Activated effector memory CD4-positive, alpha-beta T cell treated with Interleukin-2 at 50 U/mL for 16 hours (primary cell): Measurements from ENCODE around the gene ADRA2B.
"Not testable (repeated sequence)": the region's sequence is repeated elsewhere in the genome, so short reads cannot be mapped to it uniquely, and the experiment has no call there.

Source experiments
- DNase-seq: peaks from one replicate; pipeline ENCODE4 v3.0.0-alpha.2; 2020

Gene ADRA2B

GRCh38 chr2:96150007-96150640 lies 33.8 kb upstream of the ADRA2B start:
- DNase-seq = no peak

- peak; percentile 88 for DNase-seq
Observed at GRCh38 chr2:96148410-96149217, 32.2 kb upstream of the ADRA2B start.

- no peak for DNase-seq
Observed at GRCh38 chr2:96147593-96148201, 31.3 kb upstream of the ADRA2B start.

GRCh38 chr2:96146881-96147592 lies 30.7 kb upstream of the ADRA2B start:
- no peak for DNase-seq

GRCh38 chr2:96146153-96146880 lies 29.9 kb upstream of the ADRA2B start:
- peak; percentile 85 for DNase-seq

GRCh38 chr2:96145848-96146152 lies 29.4 kb upstream of the ADRA2B start:
- no peak for DNase-seq

- DNase-seq = peak; percentile 81
Observed at GRCh38 chr2:96145036-96145847, 28.9 kb upstream of the ADRA2B start, which contains the start of gene DUSP2. Gene DUSP2 (minus strand): TSS chr2:96145440. CDS start chr2:96145354, 86 bp downstream.

- DNase-seq = peak; percentile 30
Observed at GRCh38 chr2:96144481-96145035, 28.2 kb upstream of the ADRA2B start.

- DNase-seq = peak; percentile 24
Observed at GRCh38 chr2:96143848-96144480, 27.6 kb upstream of the ADRA2B start.

GRCh38 chr2:96143231-96143847 lies 27.0 kb upstream of the ADRA2B start:
- DNase-seq = no peak

- DNase-seq = peak; percentile 37
Observed at GRCh38 chr2:96142217-96143113, 26.1 kb upstream of the ADRA2B start.

- not testable (repeated sequence) for DNase-seq
Observed at GRCh38 chr2:96141624-96141967, 25.2 kb upstream of the ADRA2B start.

- no peak for DNase-seq
Observed at GRCh38 chr2:96140941-96141623, 24.7 kb upstream of the ADRA2B start.

GRCh38 chr2:96139181-96139758 lies 22.9 kb upstream of the ADRA2B start:
- no peak for DNase-seq

- peak; percentile 52 for DNase-seq
Observed at GRCh38 chr2:96138179-96139145, 22.1 kb upstream of the ADRA2B start, which contains the start of gene ASTL. Gene ASTL (minus strand): TSS chr2:96138502. CDS start chr2:96138436, 66 bp downstream.

GRCh38 chr2:96137321-96138178 lies 21.2 kb upstream of the ADRA2B start:
- DNase-seq = no peak
